ENCODE results near the gene GPR31. TPM values are rescaled to one million over a fixed set of nuclear protein-coding genes. Genes with fewer than 3 reads are reported as not detected.
"Not testable (repeated sequence)": the region's sequence is repeated elsewhere in the genome, so short reads cannot be mapped to it uniquely, and the experiment has no call there.

GPR31 gene
- total and polyA plus RNA-seq, 2 experiments from 2014 or later, result not detected

DNA sequence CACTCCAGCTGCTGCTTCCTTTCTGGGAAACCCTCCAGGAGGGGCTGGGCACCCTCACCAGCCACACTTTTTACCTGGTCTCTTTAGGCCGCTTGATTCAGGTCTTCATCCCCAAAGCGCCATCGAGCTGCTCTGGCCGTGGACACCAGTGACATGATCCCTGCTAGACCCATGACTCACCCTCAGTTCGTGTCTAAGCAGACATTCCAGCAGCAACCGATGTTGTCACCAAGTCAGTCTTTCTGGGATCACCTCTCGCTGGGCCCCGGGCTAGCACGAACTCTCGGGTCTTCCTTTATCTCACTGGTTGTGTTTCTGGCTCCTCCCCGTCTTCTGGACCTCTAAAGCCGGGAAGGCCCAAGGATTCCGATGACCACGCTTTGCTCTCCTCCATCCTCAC is 43.0 kb upstream of the GPR31 start:
- no peak for DNase-seq (ENCODE audit: low spot score)
- Histone ChIP-seq H3K27ac (no peak overlapping the region), H3K27me3 (no peaks in the 10 kb centered on the region), H3K9me2 (replicated peaks; ENCODE audit: insufficient read depth) (no peaks in the 10 kb centered on the region), H3K79me2 (no peaks in the 10 kb centered on the region), H3K9me3 (ENCODE audit: low read depth) (no peaks in the 10 kb centered on the region), H3K4me2 (no peak overlapping the region), H3K4me1 (ENCODE audit: insufficient read depth) (peaks cover 5% of the 10 kb centered on the region), H3K36me3 (replicated peaks; ENCODE audit: insufficient read depth, low read depth) (no peaks in the 10 kb centered on the region), H3K4me3 (no peak overlapping the region), H4K20me1 (ENCODE audit: insufficient read depth, poor library complexity, severe bottlenecking) (no peaks in the 10 kb centered on the region), H2AFZ (no peak overlapping the region)
- 88% methylated on average over 14 of the region's 14 CpGs for WGBS (ENCODE audit: low lambda C conversion rate, missing lambda C conversion rate)
- TF ChIP-seq EZH2phosphoT487 (IDR thresholded peaks at IDR 0.05; ENCODE audit: low read depth, severe bottlenecking, unreplicated experiment), result no peak
- TF ChIP-seq EZH2 (IDR thresholded peaks at IDR 0.05; ENCODE audit: borderline replicate concordance), result no peak
- TF ChIP-seq, protein P1, sequence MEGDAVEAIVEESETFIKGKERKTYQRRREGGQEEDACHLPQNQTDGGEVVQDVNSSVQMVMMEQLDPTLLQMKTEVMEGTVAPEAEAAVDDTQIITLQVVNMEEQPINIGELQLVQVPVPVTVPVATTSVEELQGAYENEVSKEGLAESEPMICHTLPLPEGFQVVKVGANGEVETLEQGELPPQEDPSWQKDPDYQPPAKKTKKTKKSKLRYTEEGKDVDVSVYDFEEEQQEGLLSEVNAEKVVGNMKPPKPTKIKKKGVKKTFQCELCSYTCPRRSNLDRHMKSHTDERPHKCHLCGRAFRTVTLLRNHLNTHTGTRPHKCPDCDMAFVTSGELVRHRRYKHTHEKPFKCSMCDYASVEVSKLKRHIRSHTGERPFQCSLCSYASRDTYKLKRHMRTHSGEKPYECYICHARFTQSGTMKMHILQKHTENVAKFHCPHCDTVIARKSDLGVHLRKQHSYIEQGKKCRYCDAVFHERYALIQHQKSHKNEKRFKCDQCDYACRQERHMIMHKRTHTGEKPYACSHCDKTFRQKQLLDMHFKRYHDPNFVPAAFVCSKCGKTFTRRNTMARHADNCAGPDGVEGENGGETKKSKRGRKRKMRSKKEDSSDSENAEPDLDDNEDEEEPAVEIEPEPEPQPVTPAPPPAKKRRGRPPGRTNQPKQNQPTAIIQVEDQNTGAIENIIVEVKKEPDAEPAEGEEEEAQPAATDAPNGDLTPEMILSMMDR (IDR thresholded peaks at IDR 0.05; ENCODE audit: poor library complexity), result no peak

DNA sequence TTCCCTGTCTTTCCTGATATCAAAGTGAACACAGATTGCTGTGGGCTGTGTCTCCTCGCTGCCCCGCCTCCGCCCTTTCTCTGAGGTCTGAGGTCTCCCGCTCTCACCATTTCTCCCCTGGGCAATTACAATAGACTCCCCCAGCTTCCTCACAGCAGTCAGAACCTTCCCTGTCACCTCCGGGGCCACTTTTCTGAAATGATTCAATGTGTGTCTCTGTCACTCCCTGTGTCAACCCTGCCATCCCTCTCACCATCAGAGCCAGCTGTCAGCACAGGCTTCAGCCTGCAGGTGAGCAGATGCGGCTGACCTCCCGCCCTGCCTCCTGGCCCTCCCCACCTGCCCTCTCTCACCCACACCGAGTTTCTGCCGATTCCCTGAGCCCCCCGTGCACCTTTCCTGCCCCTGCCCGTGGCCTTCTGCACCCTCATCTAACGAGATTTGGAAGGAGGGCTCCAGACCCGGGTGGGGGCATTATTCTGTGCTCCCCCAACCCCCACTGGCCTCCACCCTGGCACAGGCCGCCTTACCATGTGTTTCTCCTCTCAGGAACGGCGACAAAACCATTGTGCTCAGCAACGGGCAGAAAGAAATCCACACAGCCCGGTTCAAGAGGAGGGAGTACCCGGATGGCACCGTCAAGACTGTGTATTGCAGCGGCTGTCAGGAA is 38.3 kb upstream of the GPR31 start:
- not testable (repeated sequence) for H4K20me1 ChIP-seq (ENCODE audit: insufficient read depth, poor library complexity, severe bottlenecking); H3K9me3 ChIP-seq (ENCODE audit: low read depth); DNase-seq (ENCODE audit: low spot score); H3K79me2 ChIP-seq; H3K27ac ChIP-seq; H3K4me1 ChIP-seq (ENCODE audit: insufficient read depth); H3K4me3 ChIP-seq; H2AFZ ChIP-seq; H3K9me2 ChIP-seq (replicated peaks; ENCODE audit: insufficient read depth); H3K4me2 ChIP-seq; H3K27me3 ChIP-seq; H3K36me3 ChIP-seq (replicated peaks; ENCODE audit: insufficient read depth, low read depth)
- WGBS (ENCODE audit: low lambda C conversion rate, missing lambda C conversion rate), result 82% methylated on average over 14 of the region's 21 CpGs

GRCh38 chr6:167193515-167194125 is 35.8 kb upstream of the GPR31 start:
- H3K27ac ChIP-seq; H2AFZ ChIP-seq; H3K4me3 ChIP-seq; H3K36me3 ChIP-seq (replicated peaks; ENCODE audit: insufficient read depth, low read depth); H3K9me3 ChIP-seq (ENCODE audit: low read depth); H3K27me3 ChIP-seq; DNase-seq (ENCODE audit: low spot score); H3K4me1 ChIP-seq (ENCODE audit: insufficient read depth); H3K79me2 ChIP-seq; H4K20me1 ChIP-seq (ENCODE audit: insufficient read depth, poor library complexity, severe bottlenecking); H3K9me2 ChIP-seq (replicated peaks; ENCODE audit: insufficient read depth); H3K4me2 ChIP-seq: not testable (repeated sequence)
- 83% methylated on average over 6 of the region's 6 CpGs for WGBS (ENCODE audit: low lambda C conversion rate, missing lambda C conversion rate)

GRCh38 chr6:167191043-167191583 is 33.3 kb upstream of the GPR31 start:
- not testable (repeated sequence) for H3K27ac ChIP-seq; H3K4me1 ChIP-seq (ENCODE audit: insufficient read depth); DNase-seq (ENCODE audit: low spot score); H2AFZ ChIP-seq; H3K9me2 ChIP-seq (replicated peaks; ENCODE audit: insufficient read depth); H3K4me2 ChIP-seq; H3K4me3 ChIP-seq; H3K79me2 ChIP-seq; H3K9me3 ChIP-seq (ENCODE audit: low read depth); H3K27me3 ChIP-seq; H3K36me3 ChIP-seq (replicated peaks; ENCODE audit: insufficient read depth, low read depth); H4K20me1 ChIP-seq (ENCODE audit: insufficient read depth, poor library complexity, severe bottlenecking)
- 95% methylated on average over 8 of the region's 8 CpGs for WGBS (ENCODE audit: low lambda C conversion rate, missing lambda C conversion rate)

GRCh38 chr6:167187275-167187674 is 29.5 kb upstream of the GPR31 start:
- H3K36me3 ChIP-seq (replicated peaks; ENCODE audit: insufficient read depth, low read depth); H2AFZ ChIP-seq; DNase-seq (ENCODE audit: low spot score); H3K27ac ChIP-seq; H3K9me2 ChIP-seq (replicated peaks; ENCODE audit: insufficient read depth); H3K4me1 ChIP-seq (ENCODE audit: insufficient read depth); H3K4me3 ChIP-seq; H3K9me3 ChIP-seq (ENCODE audit: low read depth); H3K79me2 ChIP-seq; H3K27me3 ChIP-seq; H4K20me1 ChIP-seq (ENCODE audit: insufficient read depth, poor library complexity, severe bottlenecking); H3K4me2 ChIP-seq: not testable (repeated sequence)
- 67% methylated on average over 8 of the region's 9 CpGs for WGBS (ENCODE audit: low lambda C conversion rate, missing lambda C conversion rate)

DNA sequence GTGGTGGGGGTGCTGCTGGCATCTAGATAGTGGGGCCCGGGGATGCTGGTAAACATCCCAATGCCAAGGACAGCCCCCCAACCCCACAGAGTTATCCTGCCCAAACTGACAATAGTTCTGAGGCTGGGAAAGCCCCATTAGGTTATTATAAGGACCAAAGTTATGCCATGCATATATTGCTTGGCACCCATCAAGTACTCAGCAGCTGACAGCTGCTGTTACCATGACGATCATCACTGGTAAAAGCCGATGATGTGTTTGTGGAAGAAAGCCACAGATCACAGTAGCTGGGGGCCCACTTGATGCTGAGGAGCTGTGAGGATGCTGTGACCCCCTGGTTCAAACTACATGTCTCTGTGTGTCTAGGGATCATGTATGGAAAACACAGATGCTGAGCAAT is 27.3 kb upstream of the GPR31 start:
- not testable (repeated sequence) for H3K4me1 ChIP-seq (ENCODE audit: insufficient read depth); DNase-seq (ENCODE audit: low spot score); H3K4me2 ChIP-seq; H3K27me3 ChIP-seq; H3K9me2 ChIP-seq (replicated peaks; ENCODE audit: insufficient read depth); H3K36me3 ChIP-seq (replicated peaks; ENCODE audit: insufficient read depth, low read depth); H4K20me1 ChIP-seq (ENCODE audit: insufficient read depth, poor library complexity, severe bottlenecking); H3K9me3 ChIP-seq (ENCODE audit: low read depth); H3K4me3 ChIP-seq; H3K27ac ChIP-seq; H2AFZ ChIP-seq; H3K79me2 ChIP-seq
- 95% methylated on average over 3 of the region's 3 CpGs for WGBS (ENCODE audit: low lambda C conversion rate, missing lambda C conversion rate)

- H3K79me2 ChIP-seq; DNase-seq (ENCODE audit: low spot score); H3K4me2 ChIP-seq; H2AFZ ChIP-seq; H3K9me3 ChIP-seq (ENCODE audit: low read depth); H3K36me3 ChIP-seq (replicated peaks; ENCODE audit: insufficient read depth, low read depth); H3K4me3 ChIP-seq; H3K4me1 ChIP-seq (ENCODE audit: insufficient read depth); H3K9me2 ChIP-seq (replicated peaks; ENCODE audit: insufficient read depth); H3K27ac ChIP-seq; H3K27me3 ChIP-seq; H4K20me1 ChIP-seq (ENCODE audit: insufficient read depth, poor library complexity, severe bottlenecking): not testable (repeated sequence)
- 17% methylated on average over 5 of the region's 8 CpGs for WGBS (ENCODE audit: low lambda C conversion rate, missing lambda C conversion rate)
These were observed 25.1 kb upstream of the GPR31 start for GRCh38 chr6:167182913-167183314.

DNA sequence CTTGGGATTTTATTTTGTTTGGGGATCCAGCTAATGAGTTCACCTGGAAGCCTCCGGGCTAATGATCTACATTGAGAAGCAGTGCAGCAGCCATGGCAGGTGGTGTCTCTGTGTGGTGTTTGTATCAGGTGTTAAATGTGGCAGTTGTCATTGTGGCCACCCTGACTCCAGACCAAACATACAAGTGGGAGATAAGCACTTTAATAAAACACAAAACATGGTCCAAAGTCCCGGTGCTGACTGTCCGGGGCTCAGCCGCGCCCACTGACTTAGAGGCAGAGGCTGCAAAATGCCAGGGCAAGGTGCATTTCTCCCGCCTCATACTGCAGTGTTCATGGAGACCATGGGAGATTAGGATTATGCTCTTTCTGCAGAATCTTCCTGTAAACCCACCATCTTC is 23.6 kb upstream of the GPR31 start:
- not testable (repeated sequence) for H3K27ac ChIP-seq; H3K4me3 ChIP-seq; H3K79me2 ChIP-seq; H4K20me1 ChIP-seq (ENCODE audit: insufficient read depth, poor library complexity, severe bottlenecking); H3K4me1 ChIP-seq (ENCODE audit: insufficient read depth); DNase-seq (ENCODE audit: low spot score); H3K9me2 ChIP-seq (replicated peaks; ENCODE audit: insufficient read depth); H3K36me3 ChIP-seq (replicated peaks; ENCODE audit: insufficient read depth, low read depth); H3K4me2 ChIP-seq; H2AFZ ChIP-seq; H3K27me3 ChIP-seq; H3K9me3 ChIP-seq (ENCODE audit: low read depth)
- WGBS (ENCODE audit: low lambda C conversion rate, missing lambda C conversion rate), result 55% methylated on average over 2 of the region's 6 CpGs
